Activated T-helper 17 cell treated with anti-CD3 and anti-CD28 coated beads, Interleukin-2, amount 50 U/mL, for 72 hours (primary cell): ENCODE results near the gene KCNIP1. TPM values are rescaled to one million over a fixed set of nuclear protein-coding genes. Genes with fewer than 3 reads are reported as not detected.
A peak's percentile ranks its signal among the peaks of the same experiment; 100 is the strongest.

Experiments
- ATAC-seq: fragments of 150-1000 bp; cut with Tn5 transposase; replicated peaks from 2 replicates; pipeline ENCODE4 v1.10.0; 2021; ENCODE audit warnings: mild to moderate bottlenecking, moderate library complexity
- H3K27ac Mint-ChIP-seq: one replicate; pipeline ENCODE4 v1.8.0; 2022; ENCODE audit warnings: mixed read lengths
- H3K27me3 Mint-ChIP-seq: one replicate; pipeline ENCODE4 v1.8.0; 2022; ENCODE audit warnings: mixed read lengths
- H3K36me3 Mint-ChIP-seq: one replicate; pipeline ENCODE4 v1.8.0; 2022; ENCODE audit warnings: low read depth, mild to moderate bottlenecking, mixed read lengths
- H3K4me1 Mint-ChIP-seq: one replicate; pipeline ENCODE4 v1.8.0; 2022; ENCODE audit warnings: mixed read lengths
- H3K4me3 Mint-ChIP-seq: one replicate; pipeline ENCODE4 v1.8.0; 2022; ENCODE audit warnings: mild to moderate bottlenecking, mixed read lengths
- H3K9me3 Mint-ChIP-seq: one replicate; pipeline ENCODE4 v1.8.0; 2022; ENCODE audit warnings: mixed read lengths
- total RNA-seq, 2 donors: library from RNA; stranded (reverse); gene quantifications; one replicate each; pipeline ENCODE4 v1.2.3, GENCODE V29; 2022

Gene KCNIP1
- total RNA-seq, 2 donors from 2014 or later: not detected

DNA sequence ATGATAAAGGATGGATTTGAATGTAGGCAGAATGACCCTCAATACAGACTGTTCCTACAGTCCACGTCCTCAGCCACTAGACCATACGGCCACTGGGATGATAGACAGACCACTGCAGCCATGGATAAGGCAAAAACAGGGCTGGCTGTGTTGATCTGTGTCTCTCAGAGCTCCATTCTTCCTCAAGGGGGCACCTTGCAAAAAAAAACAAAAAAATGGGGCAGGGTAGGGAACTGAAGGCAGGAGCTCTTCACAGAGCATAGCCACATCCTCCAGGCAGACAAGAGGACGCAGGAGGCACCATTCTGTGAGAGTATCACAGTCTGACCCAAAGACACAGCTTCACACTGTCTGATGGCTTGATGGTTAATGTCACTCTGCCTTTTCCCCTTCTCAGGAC, 218.5 kb downstream of the KCNIP1 start:
- Mint-ChIP-seq H3K9me3 (no peaks in the 10 kb centered on the region), H3K27ac (no peak overlapping the region), H3K4me1 (no peaks in the 10 kb centered on the region), H3K27me3 (peaks cover 36% of the 10 kb centered on the region), H3K4me3 (no peak overlapping the region), H3K36me3 (no peaks in the 10 kb centered on the region)
- ATAC-seq: no peak

DNA sequence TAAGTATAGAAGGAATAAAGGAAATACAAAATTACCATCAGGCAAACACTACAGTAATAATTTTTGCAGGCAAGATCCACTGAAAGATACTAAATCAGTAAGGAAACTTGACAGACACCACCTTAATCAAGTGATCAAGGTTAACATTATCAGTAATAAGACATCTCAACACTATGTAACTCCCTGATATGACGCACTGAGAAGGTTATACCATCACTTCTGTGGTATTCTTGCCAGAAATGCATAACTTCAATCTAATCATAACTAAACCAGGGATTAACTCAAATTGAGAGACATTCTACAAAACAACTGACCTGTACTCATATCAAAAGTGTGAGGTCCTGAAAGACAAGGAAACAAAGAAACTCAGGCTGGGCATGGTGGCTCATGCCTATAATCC, 227.2 kb downstream of the KCNIP1 start:
- H3K27me3 Mint-ChIP-seq: peaks cover 12% of the 10 kb centered on the region
- H3K4me1 Mint-ChIP-seq: no peaks in the 10 kb centered on the region
- peak; percentile 23 for ATAC-seq
- H3K9me3 Mint-ChIP-seq: peaks cover 3% of the 10 kb centered on the region
- no peak overlapping the region for H3K27ac Mint-ChIP-seq
- H3K36me3 Mint-ChIP-seq: no peaks in the 10 kb centered on the region
- no peak overlapping the region for H3K4me3 Mint-ChIP-seq

DNA sequence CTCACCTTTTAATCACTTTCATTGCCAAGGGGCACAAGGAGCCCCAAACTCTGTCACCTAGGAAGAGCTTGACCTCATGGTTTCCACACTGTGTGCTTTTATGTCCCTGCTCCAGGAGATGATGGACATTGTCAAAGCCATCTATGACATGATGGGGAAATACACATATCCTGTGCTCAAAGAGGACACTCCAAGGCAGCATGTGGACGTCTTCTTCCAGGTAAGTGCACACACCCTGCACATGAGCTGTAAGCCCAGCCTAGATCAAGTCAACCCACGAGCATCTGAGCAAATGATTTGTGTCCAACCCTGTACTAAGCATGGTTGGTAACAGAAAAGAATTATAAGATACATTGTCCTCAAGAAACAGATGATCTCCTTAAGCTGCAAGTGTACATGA, 228.9 kb downstream of the KCNIP1 start:
- no peak overlapping the region for H3K4me3 Mint-ChIP-seq

GRCh38 chr5:170736966-170737365, 233.1 kb downstream of the KCNIP1 start:
- Mint-ChIP-seq H3K4me1 (no peaks in the 10 kb centered on the region), H3K9me3 (peaks cover 3% of the 10 kb centered on the region), H3K4me3 (no peak overlapping the region), H3K27me3 (peaks cover 10% of the 10 kb centered on the region), H3K36me3 (no peaks in the 10 kb centered on the region), H3K27ac (no peak overlapping the region)
- ATAC-seq: no peak

More for the DNA sequence above, 228.9 kb downstream of the KCNIP1 start:
- Mint-ChIP-seq H3K4me1 (no peaks in the 10 kb centered on the region), H3K27me3 (peaks cover 7% of the 10 kb centered on the region), H3K9me3 (peaks cover 3% of the 10 kb centered on the region), H3K27ac (no peak overlapping the region), H3K36me3 (no peaks in the 10 kb centered on the region)
- no peak for ATAC-seq

DNA sequence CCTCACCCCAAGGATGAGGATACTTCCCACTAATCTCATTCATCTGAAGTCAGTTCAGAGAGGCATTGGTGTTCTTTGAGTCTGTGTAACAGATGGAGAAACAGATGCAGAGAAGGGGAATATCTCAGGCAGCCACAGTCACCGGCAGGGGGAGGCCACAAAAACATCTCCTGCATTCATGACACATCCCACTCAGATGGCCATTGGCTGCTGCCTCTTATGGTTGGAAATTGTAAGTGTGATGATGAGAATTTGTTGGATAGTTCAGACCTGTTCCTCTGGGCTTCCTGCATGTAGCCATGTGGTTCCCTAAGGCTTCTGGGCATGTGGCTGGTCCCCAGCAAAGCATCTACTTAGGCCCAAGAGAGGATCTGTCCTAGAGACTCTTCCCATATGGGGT, 233.8 kb downstream of the KCNIP1 start:
- Mint-ChIP-seq H3K4me1 (no peaks in the 10 kb centered on the region), H3K9me3 (peaks cover 3% of the 10 kb centered on the region), H3K27me3 (peaks cover 10% of the 10 kb centered on the region), H3K4me3 (no peak overlapping the region), H3K36me3 (no peaks in the 10 kb centered on the region), H3K27ac (no peak overlapping the region)
- no peak for ATAC-seq

- Mint-ChIP-seq H3K27me3 (peaks cover 10% of the 10 kb centered on the region), H3K4me3 (no peak overlapping the region), H3K36me3 (no peaks in the 10 kb centered on the region), H3K27ac (no peak overlapping the region), H3K9me3 (peaks cover 3% of the 10 kb centered on the region), H3K4me1 (no peaks in the 10 kb centered on the region)
- no peak for ATAC-seq
Measured at GRCh38 chr5:170738840-170739239, 235.0 kb downstream of the KCNIP1 start.

GRCh38 chr5:170739446-170739845, 235.6 kb downstream of the KCNIP1 start:
- no peak for ATAC-seq
- H3K27me3 Mint-ChIP-seq: peaks cover 13% of the 10 kb centered on the region
- H3K4me3 Mint-ChIP-seq: no peak overlapping the region
- H3K4me1 Mint-ChIP-seq: no peaks in the 10 kb centered on the region
- H3K36me3 Mint-ChIP-seq: no peaks in the 10 kb centered on the region
- peaks cover 3% of the 10 kb centered on the region for H3K9me3 Mint-ChIP-seq
- H3K27ac Mint-ChIP-seq: no peak overlapping the region

GRCh38 chr5:170740551-170741205, 236.9 kb downstream of the KCNIP1 start:
- H3K36me3 Mint-ChIP-seq: no peaks in the 10 kb centered on the region
- peaks cover 8% of the 10 kb centered on the region for H3K27me3 Mint-ChIP-seq
- no peaks in the 10 kb centered on the region for H3K4me1 Mint-ChIP-seq
- ATAC-seq: no peak
- H3K27ac Mint-ChIP-seq: no peak overlapping the region
- no peaks in the 10 kb centered on the region for H3K9me3 Mint-ChIP-seq
- H3K4me3 Mint-ChIP-seq: no peak overlapping the region

DNA sequence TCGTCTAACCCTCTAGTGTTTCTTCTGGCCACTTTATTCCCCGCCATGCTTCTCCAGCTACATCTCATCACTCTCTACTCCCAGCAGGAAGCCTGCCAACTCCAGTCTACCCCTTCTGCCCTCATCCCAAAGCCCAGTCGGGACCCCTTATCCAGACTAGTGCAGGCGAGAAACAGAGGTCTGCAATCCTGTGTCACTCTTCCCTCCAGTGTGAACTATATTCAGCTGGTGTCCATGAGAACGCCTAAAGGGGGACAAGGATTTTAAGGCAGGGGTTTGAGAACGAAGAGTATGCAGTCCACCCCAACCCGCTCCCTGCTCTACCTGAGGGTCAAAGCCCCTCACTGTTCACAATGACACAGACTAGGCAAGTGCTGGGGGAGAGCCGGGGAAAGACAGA, 238.0 kb downstream of the KCNIP1 start:
- no peaks in the 10 kb centered on the region for H3K9me3 Mint-ChIP-seq
- ATAC-seq: no peak
- H3K27me3 Mint-ChIP-seq: peaks cover 9% of the 10 kb centered on the region
- H3K27ac Mint-ChIP-seq: no peak overlapping the region
- no peaks in the 10 kb centered on the region for H3K36me3 Mint-ChIP-seq
- H3K4me1 Mint-ChIP-seq: no peaks in the 10 kb centered on the region
- H3K4me3 Mint-ChIP-seq: no peak overlapping the region

DNA sequence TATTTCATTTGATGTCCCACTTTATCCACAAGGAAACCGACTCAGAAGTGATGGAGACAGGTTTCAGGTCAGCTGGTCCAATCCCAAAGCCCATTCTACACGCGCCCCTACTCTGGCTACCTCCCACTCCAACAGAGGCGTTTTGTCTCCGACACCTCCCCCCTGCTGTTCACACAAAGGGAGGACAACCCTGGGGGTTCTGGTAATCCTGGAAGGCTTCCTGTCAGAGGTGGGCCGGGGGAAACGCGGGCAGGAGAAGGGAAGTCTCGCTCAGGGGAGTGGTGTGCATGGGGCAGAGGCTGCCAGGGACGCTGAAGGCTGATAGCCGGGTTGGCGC, 240.0 kb downstream of the KCNIP1 start:
- no peaks in the 10 kb centered on the region for H3K9me3 Mint-ChIP-seq
- H3K27me3 Mint-ChIP-seq: peaks cover 19% of the 10 kb centered on the region
- H3K4me1 Mint-ChIP-seq: no peaks in the 10 kb centered on the region
- H3K36me3 Mint-ChIP-seq: no peaks in the 10 kb centered on the region
- no peak overlapping the region for H3K4me3 Mint-ChIP-seq
- no peak overlapping the region for H3K27ac Mint-ChIP-seq
- ATAC-seq: no peak

GRCh38 chr5:170745481-170746071, 241.8 kb downstream of the KCNIP1 start:
- Mint-ChIP-seq H3K4me3 (no peak overlapping the region), H3K4me1 (no peaks in the 10 kb centered on the region), H3K27ac (no peak overlapping the region), H3K36me3 (no peaks in the 10 kb centered on the region), H3K9me3 (no peaks in the 10 kb centered on the region), H3K27me3 (peaks cover 22% of the 10 kb centered on the region)
- no peak for ATAC-seq

DNA sequence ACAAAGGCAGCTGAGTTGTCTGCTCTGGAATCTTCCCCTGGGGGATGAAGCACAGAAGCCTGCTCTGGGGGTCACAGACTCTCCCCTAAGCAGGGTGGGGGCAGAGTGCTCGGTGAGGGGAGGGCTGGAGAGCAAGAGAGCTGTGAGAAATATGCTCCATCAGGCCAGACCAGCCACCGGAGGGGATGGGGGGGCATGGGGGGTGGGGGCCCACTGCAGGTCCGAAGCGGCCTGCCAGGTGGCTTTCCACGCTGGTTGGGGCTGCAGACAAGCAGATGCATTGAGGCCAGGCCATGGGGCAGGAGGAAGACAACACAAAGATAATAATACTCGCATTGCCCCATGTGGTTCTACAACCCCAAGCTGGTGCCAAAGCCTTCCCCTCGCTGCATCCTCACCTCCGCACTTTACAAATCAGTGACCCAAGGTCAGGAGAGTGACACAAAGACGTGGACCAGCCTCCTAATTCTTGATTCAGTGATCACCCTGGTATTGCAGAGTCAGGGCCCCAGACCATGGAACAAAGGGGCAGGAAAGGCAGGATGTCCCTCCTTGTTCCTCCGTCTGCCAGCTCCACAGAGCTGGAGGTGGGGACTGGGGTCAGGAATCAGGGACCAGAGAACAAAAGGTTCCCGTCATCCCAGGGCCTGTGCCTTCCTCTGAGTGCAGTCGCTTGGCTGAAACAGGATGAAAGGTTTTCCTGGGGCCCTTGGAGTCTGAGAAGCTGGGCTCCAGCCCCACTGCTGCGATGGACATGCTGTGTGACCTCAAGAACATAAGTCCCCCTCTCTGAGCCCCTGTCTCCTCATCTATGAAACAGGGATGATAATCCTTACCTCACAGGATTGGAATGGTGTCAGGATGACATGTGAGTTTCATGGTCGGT, 242.5 kb downstream of the KCNIP1 start:
- H3K9me3 Mint-ChIP-seq: no peaks in the 10 kb centered on the region
- no peak for ATAC-seq
- H3K36me3 Mint-ChIP-seq: no peaks in the 10 kb centered on the region

DNA sequence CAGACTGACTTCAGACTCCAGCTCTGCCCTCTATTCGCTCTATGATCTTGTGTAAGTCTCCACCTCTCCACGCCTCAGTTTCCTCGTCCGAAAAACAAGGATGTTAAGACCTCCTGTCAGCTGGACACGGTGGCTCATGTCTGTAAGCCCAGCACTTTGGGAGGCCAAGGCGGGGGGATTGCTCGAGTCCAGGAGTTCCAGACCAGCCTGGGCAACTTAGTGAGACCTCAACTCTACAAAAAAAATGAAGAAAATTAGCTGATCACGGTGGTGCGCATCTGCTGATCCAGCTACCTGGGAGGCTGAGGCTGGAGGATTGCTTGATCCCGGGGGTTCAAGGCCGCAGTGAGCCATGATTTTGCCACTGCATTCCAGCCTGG, 243.1 kb downstream of the KCNIP1 start:
- H3K4me1 Mint-ChIP-seq: no peaks in the 10 kb centered on the region
- peaks cover 22% of the 10 kb centered on the region for H3K27me3 Mint-ChIP-seq
- no peak overlapping the region for H3K27ac Mint-ChIP-seq
- no peaks in the 10 kb centered on the region for H3K36me3 Mint-ChIP-seq
- no peak overlapping the region for H3K4me3 Mint-ChIP-seq
- H3K9me3 Mint-ChIP-seq: no peaks in the 10 kb centered on the region
- no peak for ATAC-seq

More for the DNA sequence above, 242.5 kb downstream of the KCNIP1 start:
- Mint-ChIP-seq H3K27me3 (peaks cover 22% of the 10 kb centered on the region), H3K4me3 (no peak overlapping the region), H3K27ac (no peak overlapping the region), H3K4me1 (no peaks in the 10 kb centered on the region)

- H3K4me3 Mint-ChIP-seq: no peak overlapping the region
- H3K9me3 Mint-ChIP-seq: no peaks in the 10 kb centered on the region
- no peaks in the 10 kb centered on the region for H3K36me3 Mint-ChIP-seq
- H3K27ac Mint-ChIP-seq: no peak overlapping the region
- peaks cover 22% of the 10 kb centered on the region for H3K27me3 Mint-ChIP-seq
- no peak for ATAC-seq
- H3K4me1 Mint-ChIP-seq: no peaks in the 10 kb centered on the region
Measured at GRCh38 chr5:170747357-170747756, 243.5 kb downstream of the KCNIP1 start.

GRCh38 chr5:170747851-170748250, 244.0 kb downstream of the KCNIP1 start:
- no peaks in the 10 kb centered on the region for H3K4me1 Mint-ChIP-seq
- no peak overlapping the region for H3K27ac Mint-ChIP-seq
- no peak for ATAC-seq
- H3K9me3 Mint-ChIP-seq: no peaks in the 10 kb centered on the region
- H3K27me3 Mint-ChIP-seq: peaks cover 22% of the 10 kb centered on the region
- H3K36me3 Mint-ChIP-seq: no peaks in the 10 kb centered on the region
- no peak overlapping the region for H3K4me3 Mint-ChIP-seq
